Tibial nerve (tissue), 3 donors: ENCODE data around the gene KANSL3.
"Not testable (repeated sequence)": the region's sequence is repeated elsewhere in the genome, so short reads cannot be mapped to it uniquely, and the experiment has no call there.

ENCODE experiments used
- CTCF ChIP-seq, 5 experiments: fragments of 200-600 bp in 3 of 5; fragments of 450-650 bp in 2 of 5; sonication (generic) in 3 of 5; IDR thresholded peaks; one replicate each; pipeline ENCODE4 v1.5.1; 2016 to 2019; ENCODE audit warnings: antibody characterized with exemption in 5 of 5, mild to moderate bottlenecking in 3 of 5, moderate library complexity in 2 of 5
- POLR2A ChIP-seq, 2 donors: fragments of 450-650 bp; IDR thresholded peaks; one replicate each; pipeline ENCODE4 v1.6.1; 2017; ENCODE audit warnings: antibody characterized with exemption in 2 of 2, mild to moderate bottlenecking in 2 of 2, moderate library complexity in 2 of 2

DNA sequence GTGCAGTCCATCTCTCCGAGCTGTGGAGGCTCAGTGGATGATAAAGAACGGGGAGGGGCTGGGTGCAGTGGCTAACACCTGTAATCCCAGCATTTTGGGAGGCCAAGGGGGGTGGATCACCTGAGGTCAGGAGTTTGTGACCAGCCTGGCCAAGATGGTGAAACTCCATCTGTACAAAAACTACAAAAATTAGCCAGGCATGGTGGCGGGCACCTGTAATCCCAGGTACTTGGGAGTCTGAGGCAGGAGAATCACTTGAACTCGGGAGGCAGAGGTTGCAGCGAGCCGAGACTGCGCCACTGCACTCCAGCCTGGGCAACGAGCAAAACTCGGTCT, 84.2 kb downstream of the KANSL3 start:
- not testable (repeated sequence) for TF ChIP-seq CTCF, POLR2A (IDR thresholded peaks at IDR 0.05)
